Measurements from ENCODE around the gene PKLR.

GRCh38 chr1:155285631-155286044 is 15.6 kb downstream of the PKLR start:
- TF ChIP-seq TEAD4 (IDR thresholded peaks at IDR 0.05; ENCODE audit: borderline replicate concordance, insufficient read depth), result no peak
- TF ChIP-seq, protein P1, sequence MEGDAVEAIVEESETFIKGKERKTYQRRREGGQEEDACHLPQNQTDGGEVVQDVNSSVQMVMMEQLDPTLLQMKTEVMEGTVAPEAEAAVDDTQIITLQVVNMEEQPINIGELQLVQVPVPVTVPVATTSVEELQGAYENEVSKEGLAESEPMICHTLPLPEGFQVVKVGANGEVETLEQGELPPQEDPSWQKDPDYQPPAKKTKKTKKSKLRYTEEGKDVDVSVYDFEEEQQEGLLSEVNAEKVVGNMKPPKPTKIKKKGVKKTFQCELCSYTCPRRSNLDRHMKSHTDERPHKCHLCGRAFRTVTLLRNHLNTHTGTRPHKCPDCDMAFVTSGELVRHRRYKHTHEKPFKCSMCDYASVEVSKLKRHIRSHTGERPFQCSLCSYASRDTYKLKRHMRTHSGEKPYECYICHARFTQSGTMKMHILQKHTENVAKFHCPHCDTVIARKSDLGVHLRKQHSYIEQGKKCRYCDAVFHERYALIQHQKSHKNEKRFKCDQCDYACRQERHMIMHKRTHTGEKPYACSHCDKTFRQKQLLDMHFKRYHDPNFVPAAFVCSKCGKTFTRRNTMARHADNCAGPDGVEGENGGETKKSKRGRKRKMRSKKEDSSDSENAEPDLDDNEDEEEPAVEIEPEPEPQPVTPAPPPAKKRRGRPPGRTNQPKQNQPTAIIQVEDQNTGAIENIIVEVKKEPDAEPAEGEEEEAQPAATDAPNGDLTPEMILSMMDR (IDR thresholded peaks at IDR 0.05), result no peak
- TF ChIP-seq FOXM1 (IDR thresholded peaks at IDR 0.05; ENCODE audit: low read depth), result no peak
- TF ChIP-seq, protein P2, sequence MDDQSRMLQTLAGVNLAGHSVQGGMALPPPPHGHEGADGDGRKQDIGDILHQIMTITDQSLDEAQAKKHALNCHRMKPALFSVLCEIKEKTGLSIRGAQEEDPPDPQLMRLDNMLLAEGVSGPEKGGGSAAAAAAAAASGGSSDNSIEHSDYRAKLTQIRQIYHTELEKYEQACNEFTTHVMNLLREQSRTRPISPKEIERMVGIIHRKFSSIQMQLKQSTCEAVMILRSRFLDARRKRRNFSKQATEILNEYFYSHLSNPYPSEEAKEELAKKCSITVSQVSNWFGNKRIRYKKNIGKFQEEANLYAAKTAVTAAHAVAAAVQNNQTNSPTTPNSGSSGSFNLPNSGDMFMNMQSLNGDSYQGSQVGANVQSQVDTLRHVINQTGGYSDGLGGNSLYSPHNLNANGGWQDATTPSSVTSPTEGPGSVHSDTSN (IDR thresholded peaks at IDR 0.05), result no peak
- TF ChIP-seq POLR2AphosphoS5 (IDR thresholded peaks at IDR 0.05; ENCODE audit: low read depth, low read length), result no peak
- TF ChIP-seq RAD21 (IDR thresholded peaks at IDR 0.05; ENCODE audit: low read length), result no peak
